8988T (cell line): ENCODE measurements around the gene ASIC3.
A peak's percentile ranks its signal among the peaks of the same experiment; 100 is the strongest.
"Not testable (repeated sequence)": the region's sequence is repeated elsewhere in the genome, so short reads cannot be mapped to it uniquely, and the experiment has no call there.

Experiments
- DNase-seq: peaks from one replicate; pipeline ENCODE4 v3.0.0; 2011

The ASIC3 gene

DNA sequence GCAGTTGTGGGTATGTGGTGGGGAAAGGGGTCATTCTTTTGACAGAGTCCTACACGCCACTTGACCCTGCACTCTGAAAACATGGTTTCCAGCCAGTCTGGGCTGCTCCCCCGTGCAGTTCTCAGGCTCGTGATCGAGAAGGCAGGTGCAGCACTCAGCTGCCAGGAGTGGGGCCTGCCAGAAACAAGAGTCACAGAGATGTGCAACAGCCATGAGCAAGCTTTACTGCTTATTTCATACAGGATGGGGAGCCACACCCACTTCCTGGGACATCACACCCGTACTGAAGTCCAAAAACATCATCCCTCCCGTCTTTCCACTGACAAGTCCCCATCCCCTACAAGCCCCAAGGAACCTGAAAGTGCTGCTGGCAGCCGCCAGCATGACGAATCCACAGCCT lies 33.4 kb upstream of the ASIC3 start:
- peak; percentile 65 for DNase-seq

DNA sequence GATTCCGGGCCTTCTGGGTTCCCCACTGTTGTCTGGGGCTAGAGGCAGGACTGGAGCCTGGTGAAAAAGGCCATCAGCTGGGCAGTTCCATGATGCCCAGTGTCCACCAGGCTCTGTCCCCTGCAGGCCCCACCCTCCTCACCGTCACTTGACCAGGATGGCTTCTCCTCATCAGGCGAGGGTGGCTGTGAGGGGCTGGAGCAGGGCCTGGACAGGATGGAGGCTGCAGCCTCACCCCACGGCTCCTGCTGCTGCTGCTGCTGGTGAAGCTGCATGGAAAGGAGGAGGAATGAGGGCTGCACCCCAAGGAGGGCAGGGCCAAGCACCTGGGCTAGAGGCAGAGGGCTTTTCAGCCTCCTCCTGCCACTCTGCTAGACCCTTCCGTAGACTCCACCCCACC lies 32.4 kb upstream of the ASIC3 start:
- DNase-seq, result no peak

DNA sequence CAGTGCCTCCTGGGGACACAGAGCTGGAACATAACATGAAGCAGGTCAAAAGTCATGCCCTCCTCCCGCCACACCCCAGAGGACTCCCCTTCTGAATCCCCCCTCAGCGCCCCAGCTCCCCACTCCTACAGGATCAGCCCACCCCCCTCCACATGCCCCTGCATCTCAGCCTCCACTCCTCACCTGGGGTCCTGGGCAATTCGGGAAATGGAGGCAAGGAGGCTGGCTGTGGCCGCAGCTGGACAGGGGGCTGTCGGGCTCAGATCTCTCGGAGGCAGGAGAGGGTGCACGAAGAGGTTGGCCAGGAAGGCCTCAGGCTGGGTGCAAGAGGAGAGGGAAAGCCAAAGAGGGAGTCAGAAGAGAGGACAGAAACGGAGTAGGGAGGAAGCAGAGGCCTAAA lies 31.8 kb upstream of the ASIC3 start:
- DNase-seq, result no peak

DNA sequence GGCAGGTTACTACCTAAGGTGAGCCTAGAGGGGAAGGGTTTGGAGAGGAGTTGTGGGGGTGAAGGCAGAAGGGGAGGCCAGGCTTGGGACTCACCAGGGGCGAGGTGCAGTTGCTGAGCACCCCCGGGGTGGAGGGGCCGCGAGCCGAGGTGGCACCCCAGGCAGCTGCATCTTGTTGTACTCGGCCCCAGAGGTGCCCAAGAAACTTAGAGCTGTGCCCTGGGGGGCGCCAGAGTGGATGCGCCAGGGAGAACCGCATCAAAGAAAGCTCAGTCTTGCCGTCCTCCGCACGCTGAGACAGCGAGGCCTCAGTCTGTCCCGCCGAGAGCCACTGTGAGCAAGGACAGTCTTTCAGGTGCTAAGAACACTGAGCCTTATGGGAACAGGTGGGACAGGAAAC lies 31.4 kb upstream of the ASIC3 start:
- no peak for DNase-seq

DNA sequence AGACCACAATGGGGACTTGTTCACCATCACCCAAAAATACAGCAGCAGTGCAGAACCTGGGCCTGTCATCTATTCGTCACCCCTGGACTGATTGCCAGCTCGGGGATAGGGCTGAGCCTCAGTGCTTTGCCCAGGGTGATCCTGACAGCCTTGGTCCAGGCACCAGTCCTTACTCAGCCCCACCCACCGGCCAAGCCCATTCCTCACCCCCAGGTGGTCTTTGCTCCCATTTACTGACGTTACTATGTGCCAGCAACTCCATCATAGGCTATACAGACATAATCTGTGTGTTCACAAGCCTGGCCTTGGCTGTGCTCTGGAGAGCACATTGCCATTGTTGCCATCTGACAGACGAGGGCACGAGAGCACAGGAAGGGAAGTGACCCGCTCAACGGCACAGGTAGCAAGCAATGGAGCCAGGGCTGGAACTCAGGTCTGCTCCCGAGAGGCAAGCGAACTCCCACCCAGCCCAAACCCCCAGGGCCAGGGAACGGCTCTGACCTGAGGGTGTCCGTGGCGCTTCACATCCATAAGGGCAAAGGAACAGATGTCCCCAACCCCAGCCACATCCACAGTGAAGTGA lies 30.9 kb upstream of the ASIC3 start:
- DNase-seq, result no peak

DNA sequence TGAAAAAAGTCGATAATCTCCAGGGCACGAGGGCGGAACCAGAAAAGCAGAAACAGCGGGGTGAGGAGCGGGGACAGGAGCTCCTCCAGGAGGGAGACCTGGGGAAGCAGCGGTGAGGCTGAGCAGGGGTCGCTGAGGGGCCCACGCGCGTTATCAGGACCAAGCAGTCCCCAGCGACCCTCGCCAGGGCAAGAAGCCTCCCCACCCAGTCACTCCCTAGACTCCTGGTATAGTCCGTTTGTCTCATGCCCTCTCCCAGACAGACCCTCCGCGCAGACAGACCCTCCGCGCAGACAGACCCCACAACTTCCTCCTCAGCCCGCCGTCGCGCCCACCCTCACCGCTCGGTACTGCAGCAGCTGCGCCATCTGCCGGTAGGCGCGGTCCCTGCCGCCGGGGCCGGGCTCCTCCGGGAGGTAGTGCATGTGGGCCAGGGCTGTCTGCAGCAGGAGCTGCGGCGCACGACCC lies 30.3 kb upstream of the ASIC3 start:
- peak; percentile 85 for DNase-seq

DNA sequence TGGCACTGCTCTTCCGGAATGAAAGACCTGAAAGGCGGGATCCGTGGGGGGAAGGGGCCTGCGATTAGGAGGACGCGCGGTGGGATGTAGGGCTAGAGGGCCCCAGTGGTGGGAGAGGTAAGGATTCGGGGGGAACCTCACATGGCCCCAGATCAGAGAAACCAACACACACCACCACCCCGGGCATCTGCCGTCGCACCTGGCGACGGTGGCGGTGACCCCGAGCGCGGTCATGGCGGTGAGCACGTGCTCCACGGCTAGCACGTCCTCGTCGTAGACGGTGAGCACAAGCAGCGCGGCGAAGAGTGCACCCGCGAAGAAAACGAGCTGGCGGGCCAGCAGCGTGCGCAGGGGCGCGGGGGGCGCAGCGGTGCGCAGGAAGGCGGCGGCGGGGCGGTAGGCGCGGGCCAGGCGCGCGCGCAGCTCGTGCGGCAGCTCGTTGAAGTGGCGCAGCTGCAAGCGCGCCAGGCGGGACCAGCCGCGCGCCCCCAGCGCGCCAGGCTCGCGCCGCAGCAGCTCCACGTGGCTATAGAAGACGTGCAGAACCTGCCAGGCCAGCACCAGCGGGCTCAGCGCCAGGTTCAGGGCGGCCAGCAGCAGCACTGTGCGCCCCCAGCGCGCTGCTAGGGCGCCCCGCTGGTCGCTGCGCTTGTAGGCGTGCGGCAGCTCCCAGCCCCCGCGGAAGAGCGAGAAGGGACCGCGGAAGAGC lies 29.8 kb upstream of the ASIC3 start:
- no peak for DNase-seq

DNA sequence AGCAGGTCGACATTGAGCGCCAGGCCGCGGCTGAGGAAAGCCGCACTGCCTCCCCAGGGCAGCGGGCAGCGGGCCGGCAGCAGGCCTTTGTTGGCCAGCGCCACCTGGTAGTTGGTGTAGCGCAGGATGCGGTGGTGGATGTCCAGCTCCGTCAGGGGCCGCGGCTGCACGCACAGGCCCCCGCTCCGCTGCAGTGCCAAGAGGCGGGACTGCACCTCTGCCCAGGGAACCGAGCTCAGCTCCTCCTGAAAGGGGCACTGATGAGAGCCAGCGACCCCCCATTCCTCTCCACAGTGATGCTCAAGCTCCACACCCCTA lies 29.2 kb upstream of the ASIC3 start:
- DNase-seq, result no peak

DNA sequence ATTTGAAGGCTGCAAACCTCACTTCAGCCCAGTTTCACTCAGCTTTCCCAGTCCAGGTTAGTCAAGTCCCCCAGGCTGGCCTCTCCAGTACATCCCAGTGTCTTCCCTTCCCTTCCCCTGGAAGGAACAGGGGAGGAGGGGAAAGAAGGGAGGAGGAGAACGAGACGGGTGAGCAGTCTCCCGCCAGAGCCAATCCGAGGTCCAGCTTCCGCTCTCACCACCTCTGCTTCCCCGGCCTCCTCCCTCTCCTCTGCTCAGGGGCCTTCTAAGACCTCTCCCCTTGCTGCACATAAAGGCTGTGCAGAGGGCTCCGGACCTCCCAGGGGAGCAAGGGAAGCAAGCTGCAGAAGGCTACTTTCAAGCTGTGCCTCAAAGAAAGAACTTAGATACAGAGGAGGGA lies 28.1 kb upstream of the ASIC3 start:
- no peak for DNase-seq

DNA sequence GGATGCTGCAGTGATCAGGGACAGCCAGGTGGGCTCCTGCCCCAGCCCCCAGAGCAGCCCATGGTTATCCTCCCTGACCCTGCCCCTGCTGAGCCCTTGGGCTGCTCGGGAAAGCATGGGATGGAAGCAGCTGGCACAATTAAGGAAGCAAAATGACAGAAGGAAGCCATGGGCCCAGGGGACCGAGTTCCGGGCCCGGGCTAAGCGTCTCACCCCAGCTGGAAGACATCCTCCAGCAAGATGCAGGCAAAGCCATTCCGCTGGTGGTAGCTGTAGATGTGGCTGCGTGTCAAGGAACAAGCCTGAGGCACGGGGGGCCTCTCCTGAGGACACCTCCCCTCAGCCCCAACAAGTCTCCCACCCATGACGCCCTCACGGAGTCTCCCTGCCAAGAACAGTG lies 25.1 kb upstream of the ASIC3 start:
- no peak for DNase-seq

DNA sequence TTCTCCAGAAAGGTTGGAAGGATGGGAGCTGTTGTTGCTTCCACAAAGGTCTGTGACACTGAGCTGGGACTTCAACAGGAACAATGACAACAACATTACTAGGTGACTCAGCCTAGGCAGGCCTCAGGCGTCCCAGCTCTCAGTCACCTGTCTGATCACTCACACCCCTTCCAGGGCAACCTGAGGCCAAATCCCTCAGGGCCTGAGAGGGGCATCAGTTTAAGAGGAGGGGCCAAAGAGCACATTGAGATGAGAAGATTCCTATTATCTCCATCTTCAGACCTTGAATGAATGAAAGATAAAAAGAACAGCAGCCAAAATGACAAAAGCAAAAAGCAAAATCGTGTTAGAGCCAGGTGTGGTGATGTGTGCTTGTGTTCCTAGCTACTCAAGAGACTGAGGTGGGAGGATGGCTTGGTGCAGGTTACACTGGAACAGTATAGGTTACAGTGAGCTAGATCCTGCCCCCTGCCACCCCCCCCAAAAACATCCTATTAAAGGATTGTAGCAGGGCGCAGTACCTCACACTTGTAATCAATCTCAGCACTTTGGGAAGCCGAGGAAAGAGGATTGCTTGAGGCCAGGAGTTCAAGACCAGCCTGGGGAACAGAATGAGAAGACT lies 23.8 kb upstream of the ASIC3 start, which contains the start of gene ATG9B:
Gene ATG9B, minus strand, starts transcription at position 60 of the 622 bp plus-strand sequence. CDS start 71 bp downstream, outside the sequence.
- no peak for DNase-seq

DNA sequence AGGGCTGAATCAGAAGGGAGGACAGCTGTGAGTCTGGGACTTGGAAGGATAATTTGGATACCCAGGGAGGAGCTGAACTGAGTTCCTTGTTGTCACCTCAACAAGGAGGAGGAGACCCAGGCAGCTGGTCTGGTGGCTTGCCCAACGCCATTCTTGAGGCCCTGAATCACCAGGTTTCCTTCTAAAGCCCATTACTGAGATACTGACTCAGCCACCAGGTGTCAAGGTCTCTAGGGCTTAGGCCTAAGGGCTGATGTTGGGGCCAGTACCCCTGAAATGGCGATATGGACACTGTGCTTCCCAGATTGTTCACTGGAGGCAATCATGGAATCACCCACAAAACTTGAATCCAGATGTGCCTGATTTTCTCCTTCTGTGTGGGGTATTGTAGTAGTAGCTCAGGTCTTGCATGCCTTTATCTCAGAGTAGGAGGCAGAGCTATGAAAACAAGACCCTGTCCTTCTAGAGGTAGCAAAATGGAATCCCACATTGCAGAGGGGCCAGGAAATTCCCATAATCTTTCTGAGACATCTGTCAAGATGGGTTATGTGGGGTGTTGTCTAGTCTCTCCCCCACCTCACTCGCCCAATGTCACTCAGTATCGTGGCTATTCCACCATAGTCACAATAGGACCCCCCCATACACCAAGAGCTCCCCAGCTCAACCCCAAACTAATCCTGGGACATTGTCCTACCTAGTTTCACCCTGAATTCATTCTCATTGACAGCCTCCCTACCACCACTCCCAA lies 22.2 kb upstream of the ASIC3 start:
- DNase-seq, result no peak

DNA sequence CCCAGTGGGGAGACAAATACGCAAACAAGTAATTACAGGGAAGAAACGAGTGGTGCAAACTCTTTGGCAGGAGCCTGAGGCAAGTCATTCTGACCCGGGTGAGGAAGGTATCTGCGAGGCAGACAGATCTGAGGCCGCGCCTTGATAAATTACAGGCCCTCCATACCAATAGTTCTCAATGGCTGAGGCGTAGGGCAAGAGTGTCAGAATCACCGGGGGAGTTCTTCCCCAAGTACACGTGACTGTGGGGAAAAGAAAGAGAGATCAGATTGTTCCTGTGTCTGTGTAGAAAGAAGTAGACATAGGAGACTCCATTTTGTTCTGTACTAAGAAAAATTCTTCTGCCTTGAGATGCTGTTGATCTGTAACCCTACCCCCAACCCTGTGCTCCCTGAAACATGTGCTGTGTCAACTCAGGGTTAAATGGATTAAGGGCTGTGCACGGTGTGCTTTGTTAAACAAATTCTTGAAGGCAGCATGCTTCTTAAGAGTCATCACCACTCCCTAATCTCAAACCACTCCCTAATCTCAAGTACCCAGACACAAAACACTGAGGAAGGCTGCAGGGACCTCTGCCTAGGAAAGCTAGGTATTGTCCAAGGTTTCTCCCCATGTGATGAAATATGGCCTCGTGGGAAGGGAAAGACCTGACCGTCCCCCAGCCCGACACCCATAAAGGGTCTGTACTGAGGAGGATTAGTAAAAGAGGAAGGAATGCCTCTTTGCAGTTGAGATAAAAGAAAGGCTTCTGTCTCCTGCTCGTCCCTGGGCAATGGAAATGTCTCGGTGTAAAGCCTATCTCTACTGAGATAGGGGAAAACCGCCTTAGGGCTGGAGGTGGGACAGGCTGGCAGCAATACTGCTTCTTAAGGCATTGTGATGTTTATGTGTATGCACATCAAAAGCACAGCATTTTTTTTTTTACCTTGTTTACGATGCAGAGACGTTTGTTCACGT lies 21.3 kb upstream of the ASIC3 start:
- DNase-seq, result not testable (repeated sequence)

DNA sequence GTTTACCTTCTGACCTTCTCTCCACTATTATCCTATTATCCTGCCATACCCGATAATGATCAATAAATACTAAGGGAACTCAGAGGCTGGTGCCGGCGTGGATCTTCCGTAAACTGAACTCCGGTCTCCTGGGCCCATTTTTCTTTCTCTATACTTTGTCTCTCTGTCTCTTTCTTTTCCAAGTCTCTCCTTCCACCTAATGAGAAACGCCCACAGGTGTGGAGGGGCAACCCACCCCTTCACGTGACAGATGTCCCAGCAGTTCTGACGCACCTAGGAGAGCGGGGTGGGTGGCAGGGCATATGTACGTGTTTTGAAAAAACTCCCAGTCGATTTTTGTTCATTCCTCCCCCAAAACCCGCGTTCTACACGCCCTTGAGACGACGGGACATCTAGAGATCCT lies 20.6 kb upstream of the ASIC3 start:
- not testable (repeated sequence) for DNase-seq

DNA sequence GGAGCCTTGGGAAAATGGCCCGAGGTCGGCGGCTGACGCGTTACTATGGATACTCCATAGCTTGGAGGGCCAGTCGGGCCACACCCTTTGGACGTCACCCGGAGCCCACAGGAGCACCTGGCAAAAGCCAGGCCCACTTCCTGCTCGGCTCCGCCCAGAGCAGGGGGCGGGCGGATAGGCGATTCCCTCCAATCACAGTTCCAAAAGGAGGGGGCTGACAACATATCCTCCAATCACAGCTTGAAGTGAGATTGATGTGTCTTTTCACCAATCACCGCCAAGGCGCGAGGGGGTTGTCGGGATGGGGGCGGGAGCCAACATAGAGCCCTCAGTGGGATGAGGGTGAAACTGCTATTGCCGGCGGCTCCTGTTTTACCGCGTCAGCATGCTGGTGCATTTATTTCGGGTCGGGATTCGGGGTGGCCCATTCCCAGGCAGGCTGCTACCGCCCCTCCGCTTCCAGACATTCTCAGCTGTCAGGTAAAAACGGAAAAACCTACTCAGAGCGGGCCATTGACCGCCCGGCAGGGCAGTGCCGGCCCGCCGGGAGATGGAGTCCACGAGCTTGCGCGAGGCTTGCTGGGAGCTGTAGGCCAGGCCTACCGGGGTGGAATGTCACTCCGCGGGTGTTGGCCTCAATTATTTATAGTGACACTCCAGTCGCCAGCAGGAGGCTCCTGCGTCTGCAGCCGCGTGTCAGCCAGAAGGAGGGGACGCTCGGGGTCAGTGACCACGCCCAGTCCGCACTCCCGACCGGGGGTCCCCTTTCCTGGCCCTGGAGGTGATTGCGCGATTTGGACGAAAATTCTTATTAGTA lies 20.0 kb upstream of the ASIC3 start, which contains the start of gene ABCB8:
Gene ABCB8, plus strand, starts transcription at position 320 of the 817 bp plus-strand sequence. Its CDS starts 66 bp downstream, at position 386.
- DNase-seq, result peak; percentile 91

DNA sequence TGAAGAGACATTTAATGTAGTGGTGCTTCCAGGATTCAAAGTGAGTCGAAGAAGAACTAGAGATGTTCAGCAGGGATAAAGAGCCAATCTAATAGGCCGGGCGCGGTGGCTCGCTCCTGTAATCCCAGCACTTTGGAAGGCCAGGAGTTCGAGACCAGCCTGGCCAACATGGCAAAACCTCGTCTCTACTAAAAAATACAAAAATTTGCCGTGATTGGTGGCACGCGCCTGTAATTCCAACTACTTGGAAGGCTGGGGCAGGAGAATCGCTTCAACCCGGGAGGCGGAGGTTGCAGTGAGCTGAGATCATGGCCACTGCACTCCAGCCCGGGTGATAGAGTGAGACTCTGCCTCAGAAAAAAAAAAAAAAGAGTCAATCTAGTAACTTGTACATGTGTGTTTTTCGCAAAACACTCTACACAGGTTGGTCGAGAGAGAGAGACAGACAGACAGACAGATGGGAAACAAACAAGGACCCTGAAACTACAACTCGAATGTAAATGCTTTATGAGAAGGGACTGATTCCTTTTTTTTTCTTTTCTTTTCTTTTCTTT lies 19.3 kb upstream of the ASIC3 start:
- DNase-seq, result no peak

DNA sequence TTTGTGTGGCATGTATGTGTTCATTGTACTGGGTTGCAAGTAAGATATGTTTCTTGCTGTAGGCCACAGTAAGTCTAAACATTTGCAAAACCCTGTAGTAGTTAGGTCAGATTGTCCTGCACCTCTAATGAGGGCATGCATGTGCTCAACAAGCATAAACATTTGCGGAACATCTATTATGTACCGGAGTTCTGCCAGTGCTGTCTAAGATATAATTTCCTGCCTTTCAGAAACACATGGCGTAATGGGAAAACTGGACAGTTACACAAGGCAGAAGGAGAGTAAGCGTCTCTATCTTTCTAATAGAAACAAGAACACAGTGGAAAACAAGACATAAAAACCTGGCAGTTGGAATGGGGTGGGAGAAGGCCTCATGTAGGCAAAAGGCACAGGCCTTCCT lies 17.3 kb upstream of the ASIC3 start:
- DNase-seq, result no peak

DNA sequence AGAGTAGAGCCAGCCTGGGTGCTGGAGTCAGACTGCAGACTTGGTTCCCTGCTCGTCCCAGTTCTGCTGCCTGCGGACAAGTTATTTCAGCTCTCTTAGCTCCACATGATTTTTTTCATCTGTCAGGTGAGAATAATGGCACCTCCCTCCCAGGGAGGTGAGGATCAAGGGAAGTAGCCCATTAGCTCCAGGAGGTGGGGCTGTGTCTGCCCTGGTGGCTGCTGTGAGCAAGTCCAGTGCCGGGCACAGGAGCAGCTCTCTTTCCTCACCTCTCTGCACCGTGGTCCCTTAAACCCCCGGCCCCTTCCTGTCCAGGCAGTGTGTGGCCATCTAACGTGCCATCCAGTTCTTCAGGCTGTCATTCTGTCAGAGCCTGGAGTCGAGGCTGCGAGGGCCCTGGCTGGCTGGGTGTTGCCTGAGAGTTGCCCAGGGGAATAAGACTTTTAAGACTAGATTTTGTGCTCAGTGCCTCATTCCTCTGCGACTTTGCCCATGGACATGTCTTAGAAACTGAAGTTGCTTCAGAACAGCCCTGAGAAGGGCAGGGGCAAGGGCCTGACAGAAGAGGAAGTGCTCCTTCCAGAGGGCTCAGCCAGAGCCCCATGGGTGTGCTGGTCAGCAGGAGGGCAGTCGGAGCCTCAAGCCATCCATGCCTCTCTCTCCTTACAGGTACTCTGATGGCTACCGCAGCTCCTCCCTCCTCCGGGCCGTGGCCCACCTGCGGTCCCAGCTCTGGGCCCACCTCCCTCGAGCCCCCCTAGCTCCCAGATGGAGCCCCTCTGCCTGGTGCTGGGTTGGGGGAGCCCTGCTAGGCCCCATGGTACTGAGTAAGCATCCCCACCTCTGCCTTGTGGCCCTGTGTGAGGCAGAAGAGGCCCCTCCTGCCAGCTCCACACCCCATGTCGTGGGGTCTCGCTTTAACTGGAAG lies 15.1 kb upstream of the ASIC3 start:
- peak; percentile 71 for DNase-seq

DNA sequence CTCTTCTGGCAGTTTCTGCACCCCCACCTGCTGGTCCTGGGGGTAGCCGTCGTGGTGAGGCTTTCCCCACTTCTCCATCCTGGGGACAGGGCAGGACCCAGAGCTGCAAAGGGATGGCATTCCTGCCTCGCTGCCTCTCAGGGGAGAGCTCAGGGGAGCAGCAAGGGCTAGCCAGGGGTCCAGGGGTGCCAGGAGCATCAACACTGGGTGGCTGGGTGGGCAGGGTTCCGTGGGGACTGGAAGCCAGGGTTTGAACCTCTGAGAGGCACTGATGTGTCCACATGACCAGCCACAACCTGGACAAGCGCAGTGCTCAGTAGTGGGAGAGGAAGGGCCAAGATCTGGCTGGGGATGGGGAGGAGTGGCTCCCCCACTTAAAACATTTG lies 14.5 kb upstream of the ASIC3 start:
- DNase-seq, result no peak
